ENCODE results near the gene APC.
A peak's percentile ranks its signal among the peaks of the same experiment; 100 is the strongest.
"Not testable (repeated sequence)": the region's sequence is repeated elsewhere in the genome, so short reads cannot be mapped to it uniquely, and the experiment has no call there.

The APC gene

DNA sequence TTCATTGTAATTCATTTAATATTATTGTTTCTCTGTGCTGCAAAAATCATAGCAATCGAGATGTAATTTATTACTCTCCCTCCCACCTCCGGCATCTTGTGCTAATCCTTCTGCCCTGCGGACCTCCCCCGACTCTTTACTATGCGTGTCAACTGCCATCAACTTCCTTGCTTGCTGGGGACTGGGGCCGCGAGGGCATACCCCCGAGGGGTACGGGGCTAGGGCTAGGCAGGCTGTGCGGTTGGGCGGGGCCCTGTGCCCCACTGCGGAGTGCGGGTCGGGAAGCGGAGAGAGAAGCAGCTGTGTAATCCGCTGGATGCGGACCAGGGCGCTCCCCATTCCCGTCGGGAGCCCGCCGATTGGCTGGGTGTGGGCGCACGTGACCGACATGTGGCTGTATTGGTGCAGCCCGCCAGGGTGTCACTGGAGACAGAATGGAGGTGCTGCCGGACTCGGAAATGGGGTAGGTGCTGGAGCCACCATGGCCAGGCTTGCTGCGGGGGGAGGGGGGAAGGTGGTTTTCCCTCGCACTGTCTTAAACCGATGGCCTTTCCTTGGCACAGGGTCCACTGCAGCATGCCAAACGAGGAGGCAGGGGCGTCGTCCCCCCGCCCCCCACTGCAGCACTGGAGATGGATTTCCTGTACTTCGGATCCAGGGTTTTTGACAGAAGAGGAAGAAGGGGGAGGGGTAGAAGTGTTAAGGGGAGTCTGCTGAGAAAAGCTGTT, at the start of gene APC:
TSS of gene APC (plus strand) at position 423 of the 728 bp plus-strand sequence. CDS start 17,006 bp downstream, outside the sequence.
- peak; percentile 84 to 94 (median 89) for DNase-seq

DNA sequence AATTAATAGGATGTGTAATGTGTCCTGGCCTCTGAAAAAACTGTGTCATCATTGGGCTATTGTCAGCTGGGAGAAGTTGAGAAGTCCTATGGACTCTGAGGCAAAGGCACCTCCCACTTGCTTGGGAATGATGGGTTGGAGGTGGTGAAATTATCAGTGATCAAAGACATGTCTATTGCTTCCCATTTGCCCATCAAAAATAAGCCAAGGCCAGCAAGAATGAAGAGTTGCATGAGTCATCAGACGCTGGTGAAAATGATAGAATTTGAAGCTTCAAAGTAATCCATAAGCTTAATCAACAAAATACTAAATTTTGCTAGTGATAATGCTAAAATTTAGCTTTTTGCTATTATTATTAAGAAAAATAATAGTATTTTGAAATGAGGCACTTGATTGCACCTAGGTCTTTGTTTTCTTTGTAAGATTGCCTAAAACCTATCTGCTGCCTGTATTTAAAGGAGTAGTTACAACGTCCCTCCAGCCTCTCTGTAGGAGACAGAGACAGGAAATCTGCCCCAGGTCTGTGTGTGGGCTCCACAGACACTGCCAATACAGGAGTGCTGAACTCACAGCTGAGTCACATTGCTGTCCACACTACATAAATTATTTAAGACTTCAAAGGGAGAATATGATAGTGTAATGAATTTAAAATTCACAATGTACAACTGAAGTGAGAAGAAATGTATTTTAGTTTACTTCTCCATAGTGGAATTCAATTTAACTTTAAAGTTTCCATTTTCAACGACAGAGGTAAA, 48.4 kb upstream of the APC start:
- DNase-seq, result no peak

DNA sequence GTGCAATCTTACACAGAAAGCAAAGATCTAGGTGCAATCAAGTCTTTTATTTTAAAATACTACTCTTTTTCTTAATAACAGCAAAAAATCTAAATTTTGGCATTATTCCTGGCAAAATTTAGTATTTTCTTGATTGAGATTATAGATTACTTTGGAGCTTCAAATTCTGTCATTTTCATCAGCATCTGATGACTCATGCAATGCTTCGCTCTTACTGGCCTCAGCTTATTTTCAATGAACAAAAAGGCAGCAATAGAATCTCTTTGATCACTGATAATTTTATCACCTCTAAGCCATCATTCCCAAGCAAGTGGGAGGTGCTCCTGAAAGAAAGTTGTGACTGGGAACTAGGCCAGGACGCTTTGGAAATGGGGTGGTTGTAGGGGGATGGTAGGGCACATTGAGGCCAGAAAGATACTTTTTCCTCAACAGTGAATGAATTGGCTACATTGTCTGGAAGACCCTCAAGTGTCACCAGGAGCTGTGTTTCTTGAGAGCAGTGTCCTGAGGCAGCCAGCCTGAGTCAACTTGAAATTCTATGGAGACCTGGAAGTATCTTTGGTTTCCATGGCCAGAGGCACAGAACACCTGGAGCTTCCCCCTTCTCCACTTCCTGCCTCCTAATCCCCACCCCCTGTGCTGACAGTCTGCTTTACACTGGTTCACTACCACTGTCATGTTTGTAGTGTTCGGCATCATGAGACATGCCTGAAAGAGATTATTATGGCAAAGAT, 46.9 kb upstream of the APC start:
- no peak for DNase-seq

DNA sequence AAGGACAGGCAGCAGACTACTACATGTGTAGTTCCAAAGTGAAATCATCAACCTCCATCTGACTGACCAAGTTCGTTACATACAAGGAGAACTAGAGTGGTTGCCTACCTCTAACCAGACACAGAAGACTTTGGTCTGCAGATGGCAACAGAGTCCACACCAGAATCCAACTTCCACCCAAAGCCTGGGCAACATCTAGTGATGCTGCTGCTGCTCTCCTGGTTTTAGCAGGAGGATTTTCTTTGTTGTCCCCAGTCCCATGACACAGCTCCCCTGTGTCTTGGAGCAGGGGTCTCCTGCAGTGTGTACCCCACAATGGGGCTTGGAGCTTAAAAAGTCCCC, 46.4 kb upstream of the APC start:
- DNase-seq, result no peak

DNA sequence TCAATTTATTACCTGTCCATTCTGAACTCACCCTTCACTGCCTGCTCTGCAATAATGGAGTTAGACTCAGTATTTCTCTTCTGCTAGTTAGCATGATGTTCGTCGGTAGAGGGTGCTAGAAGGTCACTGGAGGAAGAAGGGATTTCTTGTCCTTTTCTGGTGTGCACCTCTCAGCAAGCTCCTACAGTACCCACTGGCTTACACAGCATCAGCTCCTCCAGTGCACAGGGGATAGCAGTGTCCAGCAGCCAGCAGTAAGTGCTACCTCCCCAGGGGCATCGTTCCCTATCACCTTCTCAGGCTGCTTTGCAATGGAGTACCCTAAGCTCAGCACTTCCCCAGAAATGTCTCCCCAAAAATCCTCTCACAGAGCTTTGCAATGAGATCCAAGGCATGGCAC, 45.9 kb upstream of the APC start:
- peak; percentile 43 to 60 (median 56) for DNase-seq

DNA sequence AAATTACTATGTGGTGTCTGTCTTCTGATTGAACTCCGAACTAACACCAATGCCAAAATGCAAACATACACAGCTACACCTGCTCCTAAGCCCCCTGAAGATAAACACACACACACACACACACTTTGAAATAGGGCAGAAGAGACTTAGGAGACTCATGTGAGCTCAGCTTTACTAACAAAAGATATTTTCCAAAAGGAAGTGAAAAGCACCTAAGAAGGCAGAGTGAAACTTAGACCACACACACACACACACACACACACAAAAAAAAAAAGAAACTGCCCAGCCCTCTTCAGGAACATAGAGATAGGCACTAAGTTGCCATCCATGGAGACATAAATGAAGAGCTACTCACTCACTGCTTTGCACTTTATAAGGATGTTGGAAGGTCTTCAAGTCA, 45.2 kb upstream of the APC start:
- DNase-seq, result no peak

DNA sequence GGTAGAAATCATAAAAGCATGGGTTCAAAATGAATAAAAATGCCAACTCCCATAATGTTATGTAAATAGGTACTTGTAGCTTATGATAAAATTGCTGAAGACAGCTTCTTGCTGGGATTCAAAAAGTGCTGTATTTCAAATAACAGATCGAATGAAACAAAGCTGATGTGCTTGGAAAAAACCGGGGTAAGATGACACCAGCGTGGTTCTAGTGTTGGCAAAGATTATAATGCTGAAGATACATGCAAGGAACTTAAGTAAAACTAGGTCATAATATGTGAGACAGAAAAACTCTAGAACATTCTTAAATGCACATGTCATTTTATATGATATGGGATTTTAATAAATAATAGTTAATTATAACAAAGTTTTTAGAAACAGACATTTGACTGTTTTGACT, 44.4 kb upstream of the APC start:
- no peak for DNase-seq

DNA sequence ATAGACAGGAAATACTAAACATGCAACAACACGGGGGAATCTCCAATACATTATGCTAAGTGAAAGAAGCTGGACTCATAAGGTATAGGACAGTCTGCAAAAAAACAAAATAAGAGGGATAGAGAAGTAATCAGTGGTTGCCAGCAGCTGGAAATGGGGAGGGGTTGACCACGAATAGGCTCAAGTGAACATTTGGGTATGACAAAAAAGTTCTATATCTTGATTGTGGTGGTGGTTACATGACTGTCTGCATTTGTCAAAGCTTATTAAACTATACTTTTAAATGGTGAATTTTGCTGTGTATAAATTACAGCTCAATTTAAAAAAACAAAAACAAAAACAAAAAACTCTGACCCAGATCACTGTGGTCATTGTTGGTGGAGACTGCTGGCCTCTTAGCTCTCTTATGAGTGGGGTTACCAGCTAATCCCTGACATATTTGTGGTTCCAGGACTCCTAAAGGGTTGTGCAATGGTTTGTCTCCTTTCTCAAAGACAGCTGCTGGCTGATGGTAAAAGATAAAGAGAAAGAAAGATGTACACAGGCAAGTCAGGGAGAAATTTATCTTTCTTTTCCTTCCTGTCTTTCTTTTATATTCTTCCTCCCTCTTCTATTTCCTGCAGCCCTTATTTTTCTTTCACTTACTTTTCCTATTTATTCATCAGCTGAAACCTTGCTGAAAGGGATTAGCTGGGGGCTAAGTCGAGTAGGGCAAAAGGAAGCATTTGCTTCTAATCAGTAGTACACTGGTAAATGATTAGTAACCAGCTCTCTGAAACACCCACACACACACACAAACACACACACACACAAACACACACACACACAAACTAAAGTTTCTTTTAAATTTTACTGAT, 42.6 kb upstream of the APC start:
- no peak for DNase-seq

DNA sequence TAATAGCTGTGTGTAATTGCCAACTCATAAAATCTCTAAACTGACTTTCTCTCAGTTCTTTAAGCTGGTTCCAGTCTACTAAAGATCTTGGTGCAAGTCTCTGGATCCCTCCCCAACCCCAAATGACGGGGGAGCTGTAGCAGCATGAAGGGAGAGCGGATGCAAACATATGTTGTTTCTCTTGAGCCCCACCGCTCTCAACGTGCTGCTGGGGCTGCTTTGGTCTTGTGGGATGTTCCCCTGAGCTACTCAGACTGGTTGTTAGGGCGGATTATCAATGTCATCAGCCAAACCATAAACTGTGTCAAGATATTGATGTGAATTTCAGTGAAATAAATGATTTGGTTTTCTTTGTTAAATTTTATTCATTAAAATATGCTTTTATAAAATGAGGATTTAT, 40.9 kb upstream of the APC start:
- no peak for DNase-seq

DNA sequence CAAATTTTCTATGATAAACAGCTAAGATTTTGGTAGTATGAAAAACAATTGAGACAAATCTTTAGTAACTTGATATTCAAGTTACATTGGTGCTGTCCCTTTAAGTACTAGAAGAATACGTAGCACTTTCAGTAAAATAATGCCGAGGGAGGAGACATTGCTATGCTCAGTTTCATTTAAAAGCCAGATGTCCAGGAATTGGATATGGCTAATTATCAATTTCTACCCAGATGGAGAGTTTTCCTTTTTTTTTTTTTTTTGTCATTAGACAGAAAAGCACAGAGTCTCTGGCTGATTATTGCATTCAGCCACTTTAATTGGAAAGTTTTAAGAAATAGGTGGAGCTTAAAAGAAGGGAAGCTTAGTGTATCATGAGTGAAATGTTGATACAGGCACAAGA, 40.4 kb upstream of the APC start:
- no peak for DNase-seq

DNA sequence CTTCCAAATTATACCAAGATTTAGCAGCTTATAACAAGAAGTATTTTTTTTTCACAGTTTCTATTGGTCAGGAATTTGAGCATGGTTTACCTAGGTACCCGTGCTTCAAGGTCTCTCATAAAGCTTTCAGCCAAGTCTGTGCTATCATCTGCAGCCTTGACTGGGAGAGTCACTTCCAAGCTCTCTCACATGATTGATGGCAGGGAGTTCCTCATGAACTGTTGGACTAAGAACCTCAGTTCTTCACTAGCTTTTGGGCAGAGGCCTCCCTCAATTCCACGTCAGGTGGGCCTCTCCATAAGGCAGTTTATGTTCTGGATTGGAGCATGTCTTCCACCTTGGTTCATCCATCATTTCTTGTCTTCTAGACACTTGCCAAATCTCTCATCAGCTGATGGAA, 39.9 kb upstream of the APC start:
- no peak for DNase-seq

DNA sequence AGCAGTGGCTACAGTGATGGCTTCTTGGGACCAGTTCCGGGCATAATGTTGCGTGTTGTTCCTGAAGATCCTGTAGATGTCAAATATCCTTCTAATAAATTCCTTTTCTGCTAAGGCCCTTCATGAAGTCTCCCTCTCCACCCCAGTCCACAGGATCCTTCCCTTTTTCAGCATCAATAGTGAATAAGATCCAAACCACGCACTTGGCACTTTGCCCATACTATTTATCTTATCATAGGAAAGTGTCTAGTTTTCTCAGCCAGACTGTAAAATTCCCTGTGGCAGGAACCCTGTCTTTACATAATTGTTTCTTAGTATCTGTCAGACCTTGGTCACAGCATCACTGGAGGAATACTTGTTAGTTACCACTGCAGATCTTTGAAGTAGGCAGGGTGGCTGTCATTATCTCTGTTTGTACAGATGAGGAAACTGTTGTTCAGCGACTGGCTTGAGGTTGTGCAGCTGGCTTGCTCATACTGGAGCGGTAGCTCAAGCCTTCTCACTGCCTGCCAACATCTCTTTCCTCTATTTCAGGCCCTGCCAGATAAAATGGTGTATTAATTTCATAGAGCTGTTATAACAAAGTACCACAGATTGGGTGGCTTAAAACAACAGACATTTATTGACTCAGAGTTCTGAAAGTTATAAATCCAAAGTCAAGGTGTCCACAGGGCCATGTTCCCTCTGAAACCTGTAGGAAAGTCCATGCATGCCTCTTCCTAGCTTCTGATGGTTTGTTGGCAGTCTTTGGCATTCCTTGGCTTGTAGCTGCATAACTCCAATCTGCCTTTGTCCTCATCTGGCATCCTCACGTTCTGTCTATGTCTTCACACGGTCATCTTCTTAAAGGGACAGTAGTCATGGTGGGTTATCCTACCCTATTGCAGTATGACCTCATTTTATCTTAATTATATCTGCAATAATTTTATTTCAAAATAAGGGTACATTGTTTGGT, 33.5 kb upstream of the APC start:
- DNase-seq, result peak in 1 of 3 donors; percentile 15

DNA sequence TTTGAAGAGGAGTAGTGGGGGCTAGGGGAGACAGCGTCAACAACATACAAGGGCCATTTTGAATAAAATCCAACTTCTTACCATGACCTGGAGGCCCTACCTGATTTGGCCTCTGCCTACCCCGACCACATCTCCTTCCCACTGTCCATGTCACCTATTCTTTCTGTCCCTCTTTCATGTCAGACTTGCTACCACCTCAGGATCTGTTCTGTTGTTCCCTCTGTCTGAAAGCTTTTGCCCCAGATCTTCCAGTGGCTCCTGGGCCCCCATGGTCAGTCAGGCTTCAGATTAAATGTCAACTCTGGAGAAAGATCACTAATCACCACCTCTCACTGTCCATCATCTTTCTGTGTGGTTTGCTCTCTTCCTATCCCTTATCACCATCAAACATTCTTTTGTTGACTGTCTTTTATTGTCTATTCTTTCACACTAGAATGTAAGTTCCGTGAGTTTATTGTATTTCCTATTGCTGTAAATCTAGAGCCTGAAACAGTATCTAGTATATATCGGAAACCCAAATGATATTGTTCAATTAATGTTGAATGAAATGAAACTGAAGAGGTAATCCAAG, 31.2 kb upstream of the APC start:
- DNase-seq, result no peak

DNA sequence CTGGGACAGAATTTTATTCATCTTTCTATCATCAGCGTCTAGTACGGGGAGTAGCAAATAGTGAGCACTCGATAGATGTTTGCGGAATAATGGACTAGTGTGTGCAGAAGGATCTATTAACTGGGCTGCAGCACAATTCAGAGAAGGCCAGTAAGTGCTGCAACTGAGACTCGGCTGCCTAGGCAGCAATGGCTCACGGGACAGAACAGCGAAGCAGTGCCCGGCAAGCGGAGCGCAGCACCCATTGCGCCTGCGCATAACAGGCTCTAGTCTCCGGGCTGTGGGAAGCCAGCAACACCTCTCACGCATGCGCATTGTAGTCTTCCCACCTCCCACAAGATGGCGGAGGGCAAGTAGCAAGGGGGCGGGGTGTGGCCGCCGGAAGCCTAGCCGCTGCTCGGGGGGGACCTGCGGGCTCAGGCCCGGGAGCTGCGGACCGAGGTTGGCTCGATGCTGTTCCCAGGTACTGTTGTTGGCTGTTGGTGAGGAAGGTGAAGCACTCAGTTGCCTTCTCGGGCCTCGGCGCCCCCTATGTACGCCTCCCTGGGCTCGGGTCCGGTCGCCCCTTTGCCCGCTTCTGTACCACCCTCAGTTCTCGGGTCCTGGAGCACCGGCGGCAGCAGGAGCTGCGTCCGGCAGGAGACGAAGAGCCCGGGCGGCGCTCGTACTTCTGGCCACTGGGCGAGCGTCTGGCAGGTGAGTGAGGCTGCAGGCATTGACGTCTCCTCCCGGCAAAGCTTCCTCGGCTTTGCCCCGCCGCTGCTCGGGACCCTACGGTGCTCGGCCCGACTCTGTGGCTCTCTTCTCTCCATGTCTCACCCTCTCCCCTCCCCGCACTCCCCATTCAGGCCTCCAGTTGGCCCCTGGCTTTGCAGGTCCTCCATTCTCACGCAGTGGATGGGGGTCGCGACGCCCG, 30.2 kb upstream of the APC start:
- DNase-seq, result peak; percentile 98 to 100 (median 99)

DNA sequence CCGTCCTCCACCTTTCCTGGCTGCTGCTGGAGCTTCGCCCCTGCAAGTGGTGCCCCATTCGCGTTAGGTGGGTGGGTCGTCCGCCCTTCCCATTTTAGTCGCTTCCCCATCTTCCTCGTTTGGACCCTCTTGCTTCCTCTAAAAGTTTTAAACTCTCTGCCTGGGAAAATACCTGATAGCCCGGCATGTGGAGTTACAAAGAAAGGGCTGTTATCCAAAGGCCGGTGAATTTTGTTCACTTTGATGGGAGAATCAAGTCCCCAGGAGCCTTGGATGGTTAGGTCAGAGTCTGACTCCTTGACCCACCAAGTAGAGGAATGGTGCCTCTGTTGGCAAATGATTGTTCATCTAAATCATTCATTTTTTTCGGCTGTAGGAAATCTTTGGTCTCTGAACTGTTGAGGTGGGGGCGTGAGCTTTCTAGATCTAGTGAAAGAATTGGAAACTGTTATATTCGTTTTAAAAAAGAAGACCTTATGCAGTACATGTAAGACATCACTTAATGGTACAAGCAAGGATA, 29.5 kb upstream of the APC start:
- peak in 2 of 3 donors; percentile 50 for DNase-seq

DNA sequence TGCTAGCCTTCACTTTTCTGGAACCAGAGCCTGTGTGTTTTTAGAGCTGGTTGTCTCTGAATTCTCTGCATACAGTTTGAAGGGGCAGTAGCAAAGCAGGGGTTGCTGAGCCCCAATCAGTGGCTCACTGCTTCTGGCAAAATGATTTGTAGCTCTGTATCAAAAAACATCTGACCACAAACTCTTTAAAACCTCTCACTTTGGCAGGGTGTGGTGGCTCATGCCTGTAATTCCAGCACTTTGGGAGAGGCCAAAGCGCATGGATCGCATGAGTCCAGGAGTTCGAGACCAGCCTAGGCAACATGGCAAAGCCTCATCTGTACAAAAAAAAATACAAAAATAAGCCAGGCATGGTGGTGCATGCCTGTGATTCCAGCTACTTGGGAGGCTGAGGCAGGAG, 28.3 kb upstream of the APC start:
- no peak for DNase-seq

DNA sequence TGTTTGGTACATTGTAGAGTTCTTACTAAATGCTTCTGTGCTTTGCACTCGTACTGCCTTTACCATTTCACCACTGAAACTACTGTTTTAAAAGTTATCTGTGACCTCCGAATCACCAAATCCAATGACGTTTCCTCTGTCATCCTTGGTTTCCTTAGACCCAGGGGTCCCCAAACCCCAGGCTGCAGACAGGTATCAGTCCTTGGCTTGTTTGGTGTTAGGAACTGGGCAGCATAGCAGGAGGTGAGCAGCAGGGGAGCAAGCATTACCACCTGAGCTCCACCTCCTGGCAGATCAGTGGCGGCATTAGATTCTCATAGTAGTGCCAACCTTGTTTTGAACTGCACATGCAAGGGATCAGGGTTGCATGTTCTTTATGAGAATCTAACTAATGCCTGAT, 26.8 kb upstream of the APC start:
- DNase-seq, result no peak

DNA sequence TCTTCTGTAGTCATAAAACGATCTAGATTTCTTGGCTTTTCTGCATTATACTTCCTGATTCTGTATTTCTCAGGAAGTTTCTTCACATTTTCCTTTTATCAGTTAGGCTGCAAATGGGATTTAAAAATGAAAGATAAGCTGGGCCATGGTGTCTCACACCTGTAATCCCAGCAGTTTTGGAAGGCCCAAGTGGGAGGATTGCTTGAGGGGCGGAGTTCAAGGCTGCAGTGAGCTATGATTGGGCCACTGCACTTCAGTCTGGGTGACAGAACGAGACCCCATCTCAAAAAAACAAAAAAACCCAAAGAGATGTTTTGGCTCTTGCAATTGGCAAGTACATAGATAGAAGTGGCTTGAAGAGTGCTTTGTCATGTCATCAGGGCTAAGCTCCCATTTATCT, 26.2 kb upstream of the APC start:
- peak in 2 of 3 donors; percentile 14 to 28 for DNase-seq

DNA sequence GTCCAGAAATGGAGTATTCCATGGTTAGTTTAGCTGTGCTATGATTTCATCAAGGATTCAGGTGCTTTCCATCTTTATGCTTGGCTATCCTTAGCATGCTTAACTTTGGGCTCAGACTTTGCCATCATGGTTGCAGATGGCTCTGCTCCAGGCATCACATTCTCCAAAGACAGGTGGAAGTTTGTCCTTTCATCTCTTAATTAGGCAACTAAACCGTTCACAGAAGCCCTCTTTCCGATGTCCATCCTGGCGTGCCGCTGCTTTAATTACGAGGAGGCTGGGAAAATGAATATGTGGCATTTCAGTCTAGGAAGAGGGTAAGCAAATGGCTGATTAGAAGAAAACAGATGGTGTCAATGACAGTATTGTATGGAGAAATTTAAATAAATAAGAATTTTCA, 24.5 kb upstream of the APC start:
- DNase-seq, result no peak

DNA sequence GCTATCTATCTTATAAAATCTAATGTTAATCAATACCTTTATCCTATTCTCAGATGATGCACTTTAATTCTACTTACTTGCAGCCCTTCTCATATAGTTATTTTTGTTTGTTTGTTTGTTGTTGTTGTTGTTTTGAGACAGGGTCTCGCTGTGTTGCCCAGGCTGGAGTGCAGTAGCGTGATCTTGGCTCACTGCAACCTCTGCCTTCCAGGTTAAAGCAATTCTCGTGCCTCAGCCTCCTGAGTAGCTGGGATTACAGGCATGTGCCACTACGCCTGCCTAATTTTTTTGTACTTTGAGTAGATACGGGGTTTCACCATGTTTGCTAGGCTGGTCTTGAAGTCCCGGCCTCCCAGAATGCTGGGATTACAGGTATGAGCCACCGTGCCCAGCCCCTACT, 20.8 kb upstream of the APC start:
- DNase-seq, result not testable (repeated sequence)

Data from suppressor macrophage treated with lipopolysaccharide for 1 hour (primary cell).